Mucosa of gallbladder (tissue), 1 donor: ENCODE results near the gene ZNF778. TPM values are rescaled to one million over a fixed set of nuclear protein-coding genes. Genes with fewer than 3 reads are reported as not detected.
"Not testable (repeated sequence)": the region's sequence is repeated elsewhere in the genome, so short reads cannot be mapped to it uniquely, and the experiment has no call there.

Experiments used
- DNase-seq: peaks from one replicate; pipeline ENCODE4 v3.0.0-alpha.2; 2020; ENCODE audit warnings: low spot score
- total RNA-seq: library from RNA; stranded (reverse); gene quantifications from one replicate; pipeline ENCODE4 v1.2.1, GENCODE V29; 2021
- donor health status: DM: no; HTN: no; CAD: no.

ZNF778 gene
- total RNA-seq, 1 donor from 2014 or later, result 13.2 TPM

GRCh38 chr16:89179656-89180315, 37.7 kb upstream of the ZNF778 start:
- no peak for DNase-seq

- DNase-seq, result no peak
Measured at GRCh38 chr16:89183463-89183862, 34.0 kb upstream of the ZNF778 start.

DNA sequence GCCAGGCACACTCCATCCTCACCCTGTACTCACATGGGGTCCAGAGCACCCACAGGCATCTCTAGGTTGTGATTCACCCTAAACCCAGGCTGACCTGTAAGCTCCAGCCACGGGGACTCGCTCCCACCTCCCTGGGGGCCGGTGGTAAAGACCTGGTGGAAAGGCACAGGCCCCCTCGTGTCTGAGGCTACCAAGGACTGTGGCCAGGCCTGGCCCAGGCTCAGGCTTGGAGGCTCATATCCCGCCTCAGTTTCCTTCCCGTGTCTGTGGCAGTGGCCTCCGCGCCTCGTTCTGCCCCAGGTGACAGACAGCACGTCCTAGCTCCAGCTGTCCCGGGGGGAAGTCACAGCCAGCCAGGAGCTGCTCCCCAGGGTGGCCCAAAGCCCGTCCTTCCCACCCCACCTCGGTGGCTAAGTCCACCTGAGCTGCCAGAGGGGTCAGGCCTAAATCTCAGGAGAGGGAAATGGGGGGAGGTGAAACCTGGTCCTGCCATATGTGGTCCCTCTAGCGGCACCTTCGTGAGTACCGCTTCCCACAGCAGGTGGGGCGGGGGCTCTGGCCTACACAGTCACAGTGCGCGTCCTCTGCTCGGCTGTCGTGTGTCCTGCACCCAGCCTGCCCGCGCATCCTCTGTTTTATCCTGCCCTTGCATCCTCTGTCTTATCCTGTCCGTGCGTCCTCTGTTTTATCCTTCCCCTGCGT, 33.4 kb upstream of the ZNF778 start:
- no peak for DNase-seq

DNA sequence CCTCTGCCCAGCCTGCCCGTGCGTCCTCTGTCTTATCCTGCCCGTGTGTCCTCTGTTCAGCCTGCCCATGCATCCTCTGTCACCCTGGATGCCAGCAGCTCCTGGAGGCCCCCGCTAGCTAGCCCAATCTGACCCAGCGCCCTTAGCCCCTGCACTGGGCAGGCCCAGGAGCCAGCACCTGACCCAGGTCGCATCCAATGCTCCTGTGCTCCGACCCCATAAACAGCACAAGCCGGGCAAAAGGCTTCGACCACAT, 32.9 kb upstream of the ZNF778 start:
- no peak for DNase-seq

GRCh38 chr16:89184933-89185794, 32.3 kb upstream of the ZNF778 start:
- DNase-seq, result no peak

DNA sequence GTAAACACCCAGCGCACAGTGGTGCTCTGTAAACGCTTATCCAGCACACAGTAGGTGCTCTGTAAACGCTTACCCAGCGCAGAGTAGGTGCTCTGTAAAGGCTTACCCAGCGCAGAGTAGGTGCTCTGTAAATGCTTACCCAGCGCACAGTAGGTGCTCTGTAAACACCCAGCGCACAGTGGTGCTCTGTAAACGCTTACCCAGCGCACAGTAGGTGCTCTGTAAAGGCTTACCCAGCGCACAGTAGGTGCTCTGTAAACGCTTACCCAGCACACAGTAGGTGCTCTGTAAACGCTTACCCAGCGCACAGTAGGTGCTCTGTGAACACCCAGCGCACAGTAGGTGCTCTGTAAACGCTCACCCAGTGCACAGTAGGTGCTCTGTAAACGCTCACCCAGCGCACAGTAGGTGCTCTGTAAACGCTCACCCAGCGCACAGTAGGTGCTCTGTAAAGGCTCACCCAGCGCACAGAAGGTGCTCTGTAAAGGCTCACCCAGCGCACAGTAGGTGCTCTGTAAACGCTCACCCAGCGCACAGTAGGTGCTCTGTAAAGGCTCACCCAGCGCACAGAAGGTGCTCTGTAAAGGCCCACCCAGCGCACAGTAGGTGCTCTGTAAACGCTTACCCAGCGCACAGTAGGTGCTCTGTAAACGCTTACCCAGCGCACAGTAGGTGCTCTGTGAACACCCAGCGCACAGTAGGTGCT, 31.5 kb upstream of the ZNF778 start:
- DNase-seq, result not testable (repeated sequence)

DNA sequence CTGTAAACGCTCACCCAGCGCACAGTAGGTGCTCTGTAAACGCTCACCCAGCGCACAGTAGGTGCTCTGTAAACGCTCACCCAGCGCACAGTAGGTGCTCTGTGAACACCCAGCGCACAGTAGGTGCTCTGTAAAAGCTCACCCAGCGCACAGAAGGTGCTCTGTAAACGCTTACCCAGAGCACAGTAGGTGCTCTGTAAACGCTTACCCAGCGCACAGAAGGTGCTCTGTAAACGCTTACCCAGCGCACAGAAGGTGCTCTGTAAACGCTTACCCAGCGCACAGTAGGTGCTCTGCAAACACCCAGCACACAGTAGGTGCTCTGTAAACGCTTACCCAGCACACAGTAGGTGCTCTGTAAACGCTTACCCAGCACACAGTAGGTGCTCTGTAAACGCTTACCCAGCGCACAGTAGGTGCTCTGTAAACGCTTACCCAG, 30.9 kb upstream of the ZNF778 start:
- not testable (repeated sequence) for DNase-seq

DNA sequence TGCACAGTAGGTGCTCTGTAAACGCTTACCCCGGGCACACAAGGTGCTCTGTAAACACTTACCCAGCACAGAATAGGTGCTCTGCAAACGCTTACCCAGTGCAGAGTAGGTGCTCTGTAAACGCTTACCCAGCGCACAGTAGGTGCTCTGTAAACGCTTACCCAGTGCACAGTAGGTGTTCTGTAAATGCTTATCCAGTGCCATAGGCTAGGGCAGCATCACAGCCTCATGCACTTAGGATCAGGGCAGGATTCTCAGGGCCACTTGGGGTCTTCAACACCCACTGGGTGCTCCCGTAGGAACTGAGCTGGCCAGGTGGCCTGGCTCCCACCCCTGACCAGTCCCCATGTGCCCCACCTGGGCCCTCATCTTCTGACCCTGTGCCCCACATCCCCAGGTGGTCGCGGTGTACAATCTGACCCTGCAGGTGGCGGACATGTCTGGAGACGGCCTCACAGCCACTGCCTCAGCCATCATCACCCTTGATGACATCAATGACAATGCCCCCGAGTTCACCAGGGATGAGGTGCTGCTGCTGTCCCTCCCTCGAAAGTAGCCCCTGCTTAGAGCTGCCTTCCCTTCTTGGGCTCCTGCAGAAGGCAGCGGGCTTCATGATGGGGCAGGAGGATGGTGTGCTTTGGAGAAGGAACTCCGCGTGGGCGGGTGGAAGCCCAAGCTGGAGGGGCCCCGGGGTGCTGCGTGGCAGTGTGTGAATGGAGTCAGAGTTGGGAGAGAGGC, 30.3 kb upstream of the ZNF778 start:
- no peak for DNase-seq

GRCh38 chr16:89187770-89188392, 29.6 kb upstream of the ZNF778 start:
- DNase-seq, result no peak

GRCh38 chr16:89188471-89189357, 28.8 kb upstream of the ZNF778 start:
- DNase-seq, result not testable (repeated sequence)

DNA sequence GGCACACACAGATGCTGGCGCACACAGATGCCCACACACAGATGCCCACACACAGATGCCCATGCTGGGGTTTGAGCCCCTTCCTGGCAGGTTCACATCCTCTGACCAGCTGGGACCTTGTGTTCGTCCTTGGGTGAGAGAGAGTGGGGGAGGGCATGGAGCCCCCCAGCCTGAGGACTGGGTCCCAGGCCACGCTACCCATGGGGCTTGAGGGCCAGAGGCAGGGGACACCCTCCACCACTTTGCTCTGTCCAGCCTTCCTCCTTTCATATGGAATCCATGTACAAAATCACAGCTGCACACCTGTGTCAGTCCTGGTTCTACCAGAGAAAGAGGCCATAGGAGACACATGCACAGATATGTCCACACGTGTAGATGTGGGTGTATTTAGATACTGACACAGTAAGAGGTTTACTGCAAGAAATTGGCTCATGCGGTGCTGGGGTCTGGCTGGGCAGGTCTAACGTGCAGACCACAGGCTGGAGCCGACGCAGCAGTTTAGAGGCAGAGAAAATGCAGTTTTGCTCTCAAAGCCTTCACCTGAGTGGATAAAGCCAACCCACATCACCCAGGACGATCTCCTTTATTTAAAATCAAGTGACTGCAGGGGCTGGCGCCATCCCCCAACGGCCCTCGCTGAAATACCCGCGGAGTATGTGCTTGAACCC, 28.0 kb upstream of the ZNF778 start:
- no peak for DNase-seq

DNA sequence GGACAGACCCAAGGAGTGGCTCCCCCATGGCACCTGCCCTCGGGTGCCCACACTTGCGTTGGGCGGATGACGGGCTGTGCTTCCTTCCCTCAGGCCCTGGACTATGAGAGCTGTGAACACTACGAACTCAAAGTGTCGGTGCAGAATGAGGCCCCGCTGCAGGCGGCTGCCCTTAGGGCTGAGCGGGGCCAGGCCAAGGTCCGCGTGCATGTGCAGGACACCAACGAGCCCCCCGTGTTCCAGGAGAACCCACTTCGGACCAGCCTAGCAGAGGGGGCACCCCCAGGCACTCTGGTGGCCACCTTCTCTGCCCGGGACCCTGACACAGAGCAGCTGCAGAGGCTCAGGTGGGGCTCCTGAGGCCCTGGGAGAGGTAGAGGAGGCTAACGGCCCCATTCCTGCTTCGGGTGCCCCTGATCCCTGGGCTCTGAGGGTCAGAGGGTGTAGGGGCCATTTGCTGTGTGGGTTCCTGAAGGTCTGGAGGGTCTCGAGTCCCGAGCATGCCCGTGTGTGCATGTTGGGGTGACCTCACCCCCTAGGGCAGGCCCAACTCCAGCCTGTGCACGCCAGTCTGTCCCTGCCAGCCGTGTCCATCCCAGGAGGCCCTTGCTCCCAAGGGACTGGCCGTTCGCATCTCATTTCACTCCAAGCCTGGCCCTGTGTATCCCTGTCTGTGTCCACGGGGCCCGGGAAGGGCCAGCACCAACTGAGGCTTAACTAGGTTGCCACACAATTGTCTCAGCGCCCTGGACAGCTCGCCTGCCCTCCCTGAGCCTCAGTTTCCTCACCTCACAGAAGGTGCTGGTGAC, 27.1 kb upstream of the ZNF778 start:
- DNase-seq, result no peak

DNA sequence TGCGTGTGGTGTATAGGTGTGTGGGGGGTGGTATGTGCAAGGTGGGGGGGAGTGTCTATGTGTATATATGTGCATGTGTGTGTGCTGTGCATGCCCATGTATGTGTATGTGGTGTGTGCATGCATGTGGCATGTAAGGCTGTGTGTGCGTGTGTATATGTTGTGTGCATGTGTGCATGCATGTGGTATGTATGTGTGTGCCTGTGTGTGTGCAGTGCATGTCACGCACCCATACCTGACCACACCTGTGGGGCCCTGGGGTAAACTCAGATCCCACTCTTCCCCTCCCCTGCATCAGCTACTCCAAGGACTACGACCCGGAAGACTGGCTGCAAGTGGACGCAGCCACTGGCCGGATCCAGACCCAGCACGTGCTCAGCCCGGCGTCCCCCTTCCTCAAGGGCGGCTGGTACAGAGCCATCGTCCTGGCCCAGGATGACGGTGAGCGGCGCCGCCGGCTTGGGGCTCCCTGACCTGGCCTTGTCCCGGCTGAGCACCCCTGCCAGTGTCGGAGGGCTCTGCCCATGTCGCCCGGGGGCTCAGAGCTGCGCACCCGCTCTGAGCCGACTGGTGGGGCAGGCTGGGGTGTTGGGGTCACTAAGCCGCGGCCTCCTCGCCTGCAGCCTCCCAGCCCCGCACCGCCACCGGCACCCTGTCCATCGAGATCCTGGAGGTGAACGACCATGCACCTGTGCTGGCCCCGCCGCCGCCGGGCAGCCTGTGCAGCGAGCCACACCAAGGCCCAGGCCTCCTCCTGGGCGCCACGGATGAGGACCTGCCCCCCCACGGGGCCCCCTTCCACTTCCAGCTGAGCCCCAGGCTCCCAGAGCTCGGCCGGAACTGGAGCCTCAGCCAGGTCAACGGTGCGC, 26.2 kb upstream of the ZNF778 start:
- no peak for DNase-seq

GRCh38 chr16:89191901-89192185, 25.7 kb upstream of the ZNF778 start:
- no peak for DNase-seq

DNA sequence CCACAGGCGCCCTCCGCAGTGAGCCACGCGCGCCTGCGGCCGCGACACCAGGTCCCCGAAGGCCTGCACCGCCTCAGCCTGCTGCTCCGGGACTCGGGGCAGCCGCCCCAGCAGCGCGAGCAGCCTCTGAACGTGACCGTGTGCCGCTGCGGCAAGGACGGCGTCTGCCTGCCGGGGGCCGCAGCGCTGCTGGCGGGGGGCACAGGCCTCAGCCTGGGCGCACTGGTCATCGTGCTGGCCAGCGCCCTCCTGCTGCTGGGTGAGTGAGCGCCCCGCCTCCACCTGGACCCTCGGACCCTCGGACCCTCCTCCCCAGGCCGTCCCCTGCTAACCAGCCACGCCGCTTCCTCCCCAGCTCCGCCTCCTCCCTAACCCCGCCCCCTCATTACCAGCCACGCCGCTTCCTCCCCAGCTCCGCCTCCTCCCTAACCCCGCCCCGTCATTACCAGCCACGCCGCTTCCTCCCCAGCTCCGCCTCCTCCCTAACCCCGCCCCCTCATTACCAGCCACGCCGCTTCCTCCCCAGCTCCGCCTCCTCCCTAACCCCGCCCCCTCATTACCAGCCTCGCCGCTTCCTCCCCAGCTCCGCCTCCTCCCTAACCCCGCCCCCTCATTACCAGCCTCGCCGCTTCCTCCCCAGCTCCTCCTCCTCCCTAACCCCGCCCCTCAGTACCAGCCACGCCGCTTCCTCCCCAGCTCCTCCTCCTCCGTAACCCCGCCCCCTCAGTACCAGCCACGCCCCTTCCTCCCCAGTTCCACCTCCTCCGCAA, 25.1 kb upstream of the ZNF778 start:
- DNase-seq, result peak; percentile 79

GRCh38 chr16:89192956-89193575, 24.4 kb upstream of the ZNF778 start:
- peak; percentile 45 for DNase-seq
